Measurements from ENCODE around the gene HTD2. TPM values are rescaled to one million over a fixed set of nuclear protein-coding genes. Genes with fewer than 3 reads are reported as not detected.

HTD2 gene
- total RNA-seq, 3 donors from 2014 or later = 10.6 to 19.6 (median 11.1) TPM

- TF ChIP-seq POLR2A (IDR thresholded peaks at IDR 0.05) (no peak), POLR2AphosphoS5 (IDR thresholded peaks at IDR 0.05) (no peak), CTCF (IDR thresholded peaks at IDR 0.05) (no peak)
- no peaks in the 10 kb centered on the region for H3K36me3 ChIP-seq
- H3K9me3 ChIP-seq = no peaks in the 10 kb centered on the region
- no peak overlapping the region for H3K27ac ChIP-seq
- no peak for DNase-seq (ENCODE audit: low spot score in 2 of 2)
- H3K27me3 ChIP-seq = no peaks in the 10 kb centered on the region
- H3K4me1 ChIP-seq = no peaks in the 10 kb centered on the region
- intact Hi-C loops (cut with DNase I; ENCODE audit: low total_unique reads) = no loop called here
- no peak overlapping the region for H3K4me3 ChIP-seq
Measured at GRCh38 chr3:58340594-58341244, 34.4 kb downstream of the HTD2 start.

GRCh38 chr3:58341376-58341775 is 35.1 kb downstream of the HTD2 start:
- no peaks in the 10 kb centered on the region for H3K27me3 ChIP-seq
- DNase-seq (ENCODE audit: low spot score in 2 of 2) = no peak
- H3K27ac ChIP-seq = no peak overlapping the region
- no peaks in the 10 kb centered on the region for H3K4me1 ChIP-seq
- TF ChIP-seq CTCF (IDR thresholded peaks at IDR 0.05) = no peak
- TF ChIP-seq POLR2AphosphoS5 (IDR thresholded peaks at IDR 0.05) = no peak
- TF ChIP-seq POLR2A (IDR thresholded peaks at IDR 0.05) = no peak
- H3K36me3 ChIP-seq = no peaks in the 10 kb centered on the region
- intact Hi-C loops (cut with DNase I; ENCODE audit: low total_unique reads) = no loop called here
- H3K4me3 ChIP-seq = no peak overlapping the region
- no peaks in the 10 kb centered on the region for H3K9me3 ChIP-seq

- Histone ChIP-seq H3K36me3 (no peaks in the 10 kb centered on the region), H3K4me3 (no peak overlapping the region), H3K9me3 (no peaks in the 10 kb centered on the region), H3K27me3 (no peaks in the 10 kb centered on the region), H3K4me1 (no peaks in the 10 kb centered on the region), H3K27ac (no peak overlapping the region)
- no peak for DNase-seq (ENCODE audit: low spot score in 2 of 2)
- TF ChIP-seq POLR2AphosphoS5 (IDR thresholded peaks at IDR 0.05) = no peak
- TF ChIP-seq POLR2A (IDR thresholded peaks at IDR 0.05) = no peak
- no peak for TF ChIP-seq CTCF (IDR thresholded peaks at IDR 0.05)
- intact Hi-C loops (cut with DNase I; ENCODE audit: low total_unique reads) = no loop called here
Measured at GRCh38 chr3:58342676-58343075, 36.4 kb downstream of the HTD2 start.

GRCh38 chr3:58345457-58345856 is 39.1 kb downstream of the HTD2 start:
- Histone ChIP-seq H3K27ac (no peak overlapping the region), H3K36me3 (no peaks in the 10 kb centered on the region), H3K27me3 (no peaks in the 10 kb centered on the region), H3K4me3 (no peak overlapping the region), H3K9me3 (no peaks in the 10 kb centered on the region), H3K4me1 (peaks cover 0 to 3% of the 10 kb centered on the region in 2 donors)
- intact Hi-C loops (cut with DNase I; ENCODE audit: low total_unique reads) = no loop called here
- no peak for DNase-seq (ENCODE audit: low spot score in 2 of 2)
- TF ChIP-seq POLR2AphosphoS5 (IDR thresholded peaks at IDR 0.05) = no peak
- no peak for TF ChIP-seq POLR2A (IDR thresholded peaks at IDR 0.05)
- no peak for TF ChIP-seq CTCF (IDR thresholded peaks at IDR 0.05)

- peaks cover 0 to 4% of the 10 kb centered on the region in 2 donors for H3K4me1 ChIP-seq
- TF ChIP-seq POLR2AphosphoS5 (IDR thresholded peaks at IDR 0.05) = no peak
- TF ChIP-seq CTCF (IDR thresholded peaks at IDR 0.05) = no peak
- TF ChIP-seq POLR2A (IDR thresholded peaks at IDR 0.05) = no peak
- no peaks in the 10 kb centered on the region for H3K36me3 ChIP-seq
- no peak overlapping the region for H3K27ac ChIP-seq
- no peaks in the 10 kb centered on the region for H3K27me3 ChIP-seq
- intact Hi-C loops (cut with DNase I; ENCODE audit: low total_unique reads) = no loop called here
- no peaks in the 10 kb centered on the region for H3K9me3 ChIP-seq
- DNase-seq (ENCODE audit: low spot score in 2 of 2) = no peak
- H3K4me3 ChIP-seq = no peak overlapping the region
Measured at GRCh38 chr3:58346368-58346767, 40.0 kb downstream of the HTD2 start.
